SK-N-MC (cell line): ENCODE data around the gene SYNPO2.
A peak's percentile ranks its signal among the peaks of the same experiment; 100 is the strongest.

Experiments used
- DNase-seq: peaks from one replicate; pipeline ENCODE4 v3.0.0-alpha.2; 2011; ENCODE audit warnings: low read depth, low spot score
- H3K27ac ChIP-seq: fragments of 200-600 bp; sonication (generic); 2 replicates; pipeline ENCODE4 v1.5.1; 2016; ENCODE audit warnings: mixed run types
- H3K36me3 ChIP-seq: fragments of 200-600 bp; sonication (generic); 2 replicates; pipeline ENCODE4 v1.6.1; 2017; ENCODE audit warnings: antibody characterized with exemption, low read length, mixed read lengths; ENCODE audit not compliant: insufficient read depth
- H3K4me3 ChIP-seq: fragments of 200-600 bp; sonication (generic); 2 replicates; pipeline ENCODE4 v1.5.1; 2016
- H3K9ac ChIP-seq: fragments of 200-600 bp; sonication (generic); 2 replicates; pipeline ENCODE4 v1.8.0; 2017; ENCODE audit warnings: mixed run types, mixed read lengths; ENCODE audit not compliant: insufficient read length
- H3K9me3 ChIP-seq: fragments of 200-600 bp; sonication (generic); 2 replicates; pipeline ENCODE4 v1.6.1; 2017; ENCODE audit warnings: low read depth, mild to moderate bottlenecking, antibody characterized with exemption, low read length, moderate library complexity, mixed read lengths
- EZH2 ChIP-seq: fragments of 200-600 bp; sonication (generic); IDR thresholded peaks from one replicate; pipeline ENCODE4 v1.6.1; 2017; ENCODE audit warnings: antibody characterized with exemption
- FOXP2 ChIP-seq: optimal IDR thresholded peaks from 2 replicates; pipeline ENCODE3; 2011; ENCODE audit warnings: mild to moderate bottlenecking, moderate library complexity; ENCODE audit not compliant: insufficient read depth; ENCODE audit errors: extremely low read length, control extremely low read depth
- POLR2AphosphoS5 ChIP-seq: IDR thresholded peaks from 2 replicates; pipeline ENCODE4 v1.6.1; 2012; ENCODE audit warnings: mild to moderate bottlenecking, low read depth, low read length, borderline replicate concordance

The SYNPO2 gene

DNA sequence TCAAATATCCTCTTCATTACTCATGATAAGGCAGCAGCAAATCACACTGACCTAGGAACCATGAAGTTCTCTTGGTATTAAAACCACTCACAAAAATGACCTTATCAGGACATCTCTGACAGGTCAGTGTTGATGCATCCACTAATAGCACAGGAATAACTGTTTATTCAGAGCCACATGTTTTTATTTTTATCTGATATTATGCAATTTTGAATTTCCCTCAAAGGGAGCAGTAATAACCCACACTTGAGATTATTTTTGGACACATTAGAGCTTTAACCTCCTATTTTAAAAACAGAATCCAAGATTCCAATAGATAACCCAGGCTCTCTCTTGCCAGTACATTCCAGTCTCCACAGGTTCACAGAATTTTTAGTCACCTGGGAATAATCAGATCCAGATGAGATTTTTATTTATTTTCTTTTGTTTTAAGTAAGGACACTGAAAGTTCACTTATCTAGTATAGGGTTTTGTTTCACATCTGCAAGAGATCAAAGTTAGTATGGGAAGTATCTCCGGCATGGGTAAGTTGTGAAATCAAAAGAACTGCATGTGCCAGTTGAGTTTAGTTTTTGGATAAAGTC is 210.7 kb downstream of the SYNPO2 start:
- Histone ChIP-seq H3K36me3 (no peaks in the 10 kb centered on the region), H3K9me3 (no peaks in the 10 kb centered on the region), H3K27ac (no peak overlapping the region), H3K9ac (no peak overlapping the region), H3K4me3 (no peak overlapping the region)
- no peak for DNase-seq
- TF ChIP-seq EZH2: no peak
- TF ChIP-seq POLR2AphosphoS5: no peak
- no peak for TF ChIP-seq FOXP2

DNA sequence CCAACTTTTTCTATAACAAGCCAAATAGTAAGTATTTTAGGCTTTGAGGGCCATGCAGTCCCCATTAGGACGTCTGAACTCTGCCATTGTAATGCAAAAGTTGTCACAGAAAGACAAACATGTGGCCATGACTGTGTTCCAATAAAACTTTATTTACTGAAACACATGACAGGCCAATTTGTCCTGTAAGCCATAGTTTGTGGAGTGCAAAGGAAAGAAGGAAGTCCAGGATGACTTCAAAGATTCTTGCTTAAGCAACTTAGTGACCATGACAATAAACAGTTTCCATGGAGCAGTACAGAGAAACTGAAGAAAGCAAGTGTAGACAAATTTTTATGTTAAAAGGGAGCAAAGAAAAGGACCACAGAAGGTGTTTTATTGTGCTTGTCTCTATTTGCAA is 212.0 kb downstream of the SYNPO2 start:
- H3K9ac ChIP-seq: no peak overlapping the region
- no peaks in the 10 kb centered on the region for H3K36me3 ChIP-seq
- no peak overlapping the region for H3K4me3 ChIP-seq
- DNase-seq: no peak
- H3K9me3 ChIP-seq: no peaks in the 10 kb centered on the region
- TF ChIP-seq EZH2 (no peak), POLR2AphosphoS5 (no peak)
- H3K27ac ChIP-seq: no peak overlapping the region

DNA sequence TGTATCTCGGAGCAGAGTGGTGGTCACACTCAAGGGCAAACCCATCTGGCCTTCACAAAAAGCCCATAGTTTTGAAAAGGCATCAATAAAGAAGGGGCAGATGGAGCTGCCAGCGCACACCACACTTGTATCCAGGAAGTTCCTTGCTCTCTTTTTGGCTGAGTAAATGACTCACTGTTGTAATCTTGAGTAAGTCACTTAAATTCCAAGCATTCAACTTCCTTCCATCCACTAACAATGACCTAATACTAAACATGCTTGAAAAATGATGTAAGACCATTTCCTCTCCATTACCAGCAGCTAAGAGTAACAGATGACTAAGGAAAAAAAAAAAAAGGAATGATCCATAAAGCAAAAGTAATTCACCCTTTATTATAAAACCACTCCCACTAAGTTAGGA is 214.6 kb downstream of the SYNPO2 start:
- H3K9ac ChIP-seq: peak overlapping the region; percentile 54
- H3K27ac ChIP-seq: peak overlapping the region; percentile 78
- TF ChIP-seq POLR2AphosphoS5 (no peak), FOXP2 (no peak), EZH2 (no peak)
- H3K36me3 ChIP-seq: no peaks in the 10 kb centered on the region
- H3K4me3 ChIP-seq: 0 out of 2 replicates have a peak overlapping the region, but pooled peaks have one; percentile 13
- H3K9me3 ChIP-seq: no peaks in the 10 kb centered on the region
- DNase-seq: peak; percentile 69

DNA sequence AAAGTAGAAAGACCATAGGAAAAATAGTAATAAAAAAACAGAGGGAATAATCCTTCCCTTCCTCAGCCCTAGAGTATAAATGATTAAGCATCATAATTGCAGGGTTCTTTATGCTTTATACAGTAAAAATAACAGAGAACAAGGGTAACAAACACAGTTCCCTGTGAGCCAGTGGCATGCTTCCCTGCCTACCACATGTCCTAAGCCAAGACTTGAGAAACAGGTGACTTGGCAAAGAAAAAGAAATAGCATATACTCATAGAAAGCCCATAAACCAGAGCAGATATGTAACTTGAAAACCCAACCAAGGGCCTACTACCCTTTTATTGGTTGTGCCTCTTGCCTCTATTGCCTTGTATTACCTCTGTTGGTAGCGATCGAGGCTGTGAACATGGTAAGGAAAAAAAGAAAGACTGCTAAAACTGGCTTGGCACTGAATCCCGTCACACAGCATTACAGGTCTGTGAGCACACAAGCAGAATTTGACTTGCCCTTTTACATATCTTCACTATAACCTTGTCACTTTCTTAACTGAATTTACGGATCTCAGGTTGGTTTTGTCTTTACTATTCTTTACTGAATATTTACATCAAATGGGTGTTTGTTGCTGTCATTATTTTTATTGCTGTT is 216.1 kb downstream of the SYNPO2 start:
- no peaks in the 10 kb centered on the region for H3K9me3 ChIP-seq
- no peak for TF ChIP-seq POLR2AphosphoS5
- no peak for TF ChIP-seq FOXP2
- no peak for TF ChIP-seq EZH2
- no peak overlapping the region for H3K9ac ChIP-seq
- no peak overlapping the region for H3K4me3 ChIP-seq
- DNase-seq: no peak
- no peaks in the 10 kb centered on the region for H3K36me3 ChIP-seq
- H3K27ac ChIP-seq: no peak overlapping the region

DNA sequence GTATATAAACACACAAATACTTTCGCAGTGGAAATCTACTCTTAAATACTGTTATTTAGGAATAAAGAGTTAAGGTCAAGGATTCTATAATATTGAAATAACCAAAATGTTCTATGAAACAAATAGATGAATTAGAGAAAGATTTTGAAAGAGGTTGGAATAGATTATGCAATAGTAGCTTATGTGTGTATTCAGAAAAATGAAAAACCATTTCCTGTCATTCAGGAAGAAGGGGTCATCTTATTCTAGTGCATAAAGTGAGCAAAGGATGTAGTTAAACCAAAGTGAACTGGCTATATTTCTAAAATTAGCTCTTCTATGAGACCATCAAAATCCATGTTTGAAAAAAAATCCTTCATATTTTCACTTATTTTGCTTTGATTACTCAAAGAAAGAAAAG is 217.0 kb downstream of the SYNPO2 start:
- TF ChIP-seq EZH2 (no peak), POLR2AphosphoS5 (no peak), FOXP2 (no peak)
- no peak for DNase-seq
- Histone ChIP-seq H3K36me3 (no peaks in the 10 kb centered on the region), H3K9me3 (no peaks in the 10 kb centered on the region), H3K9ac (no peak overlapping the region), H3K4me3 (no peak overlapping the region), H3K27ac (no peak overlapping the region)

DNA sequence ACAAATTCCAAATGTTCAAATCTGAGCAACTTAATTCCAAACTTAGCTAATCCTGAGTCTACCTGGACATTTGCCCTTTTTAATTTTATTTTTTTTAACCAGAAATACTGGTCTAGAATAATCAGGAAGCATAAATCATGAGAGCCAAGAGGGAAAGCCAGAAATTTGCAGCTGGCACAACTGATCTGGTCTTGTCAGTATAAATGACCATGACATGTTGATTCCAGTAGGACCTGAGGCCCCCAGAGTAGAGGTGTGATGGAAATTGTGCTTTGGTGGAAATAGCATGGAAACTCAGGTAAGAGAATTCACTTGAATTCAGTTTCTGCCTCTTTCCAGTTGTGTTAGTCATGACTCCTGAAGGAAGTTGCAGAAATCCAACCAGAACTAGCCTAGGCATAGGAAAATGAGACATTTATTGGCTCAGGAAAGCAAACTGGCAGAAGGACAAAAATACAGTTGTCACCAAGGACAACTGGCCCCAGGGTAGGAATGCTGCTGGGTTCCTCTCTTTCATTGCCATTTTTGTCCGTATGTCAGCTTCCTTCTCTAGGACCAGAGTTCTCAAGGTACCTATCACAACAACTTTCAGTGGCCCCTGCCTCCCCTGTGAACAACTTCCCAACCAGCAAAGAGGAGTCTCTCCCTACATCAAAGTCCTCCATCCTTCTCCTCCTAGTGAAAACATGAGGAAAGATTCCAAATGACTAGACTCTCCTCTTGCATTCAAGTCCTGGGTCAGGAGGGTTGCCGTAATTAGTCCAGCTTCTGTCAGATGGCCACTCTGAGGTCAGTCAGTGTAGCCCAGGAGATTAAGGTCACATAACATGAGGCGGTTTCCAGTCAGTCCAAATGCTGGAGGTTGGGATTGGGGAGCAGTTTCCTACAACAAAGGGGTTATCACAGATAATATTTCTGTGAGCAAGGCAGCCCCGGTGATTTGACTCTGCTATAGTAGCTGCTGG is 217.7 kb downstream of the SYNPO2 start:
- Histone ChIP-seq H3K36me3 (no peaks in the 10 kb centered on the region), H3K9ac (no peak overlapping the region), H3K9me3 (no peaks in the 10 kb centered on the region), H3K27ac (no peak overlapping the region), H3K4me3 (no peak overlapping the region)
- DNase-seq: no peak
- TF ChIP-seq FOXP2 (no peak), EZH2 (no peak), POLR2AphosphoS5 (no peak)

DNA sequence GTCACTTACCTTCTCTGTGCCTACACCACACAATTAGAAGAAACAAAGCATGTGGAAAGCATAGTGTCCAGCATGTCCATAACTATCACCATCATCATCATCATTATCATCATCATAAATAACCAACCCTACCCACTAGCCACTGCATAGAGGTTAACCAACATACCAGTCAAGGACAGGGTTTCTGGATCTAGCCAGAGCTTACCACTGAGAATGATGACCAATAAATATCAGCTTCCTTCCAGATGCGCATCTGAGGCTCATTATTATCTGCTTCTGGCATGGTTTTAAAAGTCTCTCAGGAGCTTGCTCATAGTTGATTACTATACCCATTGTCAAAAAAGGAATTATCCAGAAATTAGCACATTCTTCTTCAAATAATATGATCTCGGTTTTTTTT is 221.5 kb downstream of the SYNPO2 start:
- DNase-seq: no peak
- H3K36me3 ChIP-seq: no peaks in the 10 kb centered on the region
- H3K27ac ChIP-seq: no peak overlapping the region
- no peak overlapping the region for H3K4me3 ChIP-seq
- no peaks in the 10 kb centered on the region for H3K9me3 ChIP-seq
- TF ChIP-seq FOXP2 (no peak), POLR2AphosphoS5 (no peak), EZH2 (no peak)
- no peak overlapping the region for H3K9ac ChIP-seq
